CD4-positive, alpha-beta T cell treated with Interferon gamma for 1 hour (primary cell): ENCODE data around the gene C9orf43.
"Not testable (repeated sequence)": the region's sequence is repeated elsewhere in the genome, so short reads cannot be mapped to it uniquely, and the experiment has no call there.

Experiments used
- DNase-seq: peaks from one replicate; pipeline ENCODE4 v3.0.0-alpha.2; 2020

C9orf43 gene, protein sequence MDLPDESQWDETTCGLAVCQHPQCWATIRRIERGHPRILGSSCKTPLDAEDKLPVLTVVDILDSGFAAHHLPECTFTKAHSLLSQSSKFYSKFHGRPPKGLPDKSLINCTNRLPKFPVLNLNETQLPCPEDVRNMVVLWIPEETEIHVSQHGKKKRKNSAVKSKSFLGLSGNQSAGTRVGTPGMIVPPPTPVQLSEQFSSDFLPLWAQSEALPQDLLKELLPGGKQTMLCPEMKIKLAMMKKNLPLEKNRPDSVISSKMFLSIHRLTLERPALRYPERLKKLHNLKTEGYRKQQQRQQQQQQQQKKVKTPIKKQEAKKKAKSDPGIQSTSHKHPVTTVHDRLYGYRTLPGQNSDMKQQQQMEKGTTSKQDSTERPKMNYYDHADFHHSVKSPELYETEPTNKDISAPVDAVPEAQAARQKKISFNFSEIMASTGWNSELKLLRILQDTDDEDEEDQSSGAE

DNA sequence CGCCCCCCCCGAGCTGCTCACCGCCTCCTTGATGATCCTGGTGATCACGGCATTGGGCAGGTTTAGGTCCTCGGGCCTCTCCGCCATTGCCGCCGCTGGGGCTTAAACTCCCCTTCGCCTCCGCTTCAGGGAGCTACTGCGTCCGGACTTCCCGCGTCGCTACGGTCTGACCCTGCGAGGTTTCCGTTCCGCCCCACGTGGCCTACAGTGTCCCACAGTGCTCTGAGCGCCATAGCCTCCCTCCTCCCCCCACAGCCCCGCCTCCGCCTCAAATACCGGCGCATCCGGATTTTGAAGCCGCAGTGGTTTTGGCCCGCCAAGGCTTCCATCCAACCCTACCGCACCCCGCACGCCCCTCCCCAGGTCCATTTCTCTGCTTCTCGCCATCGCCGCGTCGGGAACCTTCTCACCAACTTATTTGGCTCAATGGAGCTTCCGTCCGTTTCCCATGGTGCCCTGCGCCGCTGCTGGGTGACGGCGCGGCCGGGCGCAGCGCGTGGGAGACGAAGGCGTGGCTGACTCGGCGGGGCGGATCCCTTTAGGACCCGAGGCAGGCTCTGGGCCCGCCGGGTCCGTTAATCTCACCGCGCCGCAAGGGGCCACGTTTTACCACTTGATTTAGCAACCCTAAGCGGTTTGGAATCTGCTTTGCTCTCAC is at the start of gene C9orf43, which contains the start of gene POLE3:
C9orf43 (plus strand) TSS at position 541 of the 658 bp plus-strand sequence. CDS start 2,747 bp downstream, outside the sequence.
POLE3 (minus strand) TSS at position 469 of the 658 bp plus-strand sequence; CDS start at position 87, 382 bp downstream.
- peak; percentile 91 for DNase-seq

DNA sequence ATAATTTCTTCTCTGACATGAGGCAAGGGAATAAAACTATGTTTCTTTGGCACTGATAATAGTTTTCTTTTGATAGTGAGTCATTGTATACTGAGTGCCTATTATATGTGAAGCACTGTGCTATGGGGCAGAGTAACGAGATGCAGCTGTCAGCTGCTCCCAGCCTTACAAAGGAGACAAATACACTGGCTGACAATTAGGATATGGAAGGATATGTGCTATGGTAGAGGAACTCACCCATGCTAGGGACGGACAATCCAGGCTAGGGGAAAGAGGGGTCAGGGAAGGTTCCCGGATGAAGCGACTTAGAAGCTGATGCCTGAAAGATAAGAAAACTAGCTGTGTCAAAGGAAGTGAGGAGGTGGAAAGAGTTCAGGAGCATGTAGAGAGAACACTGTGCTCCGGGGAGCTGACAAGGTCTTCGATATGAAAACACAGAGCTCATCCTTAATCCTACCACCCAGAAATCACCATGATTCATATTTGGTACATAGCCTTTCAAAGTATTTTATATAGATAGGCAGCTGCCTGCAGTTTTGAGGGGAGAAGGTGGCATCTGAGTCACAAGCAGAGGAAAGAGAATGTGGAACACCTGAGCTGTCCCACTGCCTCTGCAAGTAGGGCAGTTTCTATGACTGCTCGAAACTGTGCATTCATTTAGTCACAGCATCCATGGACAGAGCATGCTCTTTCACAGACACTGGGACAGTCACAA is 49.1 kb upstream of the C9orf43 start:
- no peak for DNase-seq

DNA sequence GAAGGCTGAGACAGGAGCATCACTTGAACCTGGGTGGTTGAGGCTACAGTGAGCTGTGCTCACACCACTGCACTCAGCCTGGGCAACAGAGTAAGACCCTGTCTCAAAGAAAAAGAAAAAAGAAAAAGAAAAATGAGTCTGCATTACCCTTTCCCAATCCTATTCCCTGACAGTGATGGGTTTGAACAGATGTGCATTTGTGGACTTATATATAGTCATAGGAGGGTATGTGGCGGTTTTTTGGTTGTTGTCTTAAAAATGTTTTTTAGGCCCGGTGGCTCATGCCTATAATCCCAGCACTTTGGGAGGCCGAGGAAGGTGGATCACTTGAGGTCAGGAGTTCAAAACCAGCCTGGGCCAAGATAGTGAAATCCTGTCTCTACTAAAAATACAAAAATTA is 47.2 kb upstream of the C9orf43 start:
- DNase-seq, result no peak

DNA sequence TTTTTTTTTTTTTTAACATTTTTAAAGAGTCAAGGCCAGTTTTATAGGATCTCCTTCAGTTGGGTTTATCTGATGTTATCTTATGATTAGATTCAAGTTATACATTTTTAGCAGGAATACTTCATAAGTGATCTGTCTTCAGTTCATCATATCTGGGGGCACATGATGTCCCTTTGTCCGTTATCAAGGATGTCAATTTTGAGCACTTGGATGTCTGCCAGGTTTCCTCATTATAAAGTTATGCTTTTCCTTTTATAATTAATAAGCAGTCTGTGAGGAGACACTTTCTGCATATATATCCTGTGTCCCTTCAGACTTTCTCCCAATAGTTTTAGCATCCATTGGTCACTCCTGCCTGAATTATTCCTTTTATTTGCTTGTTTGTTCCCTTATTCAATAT is 45.6 kb upstream of the C9orf43 start:
- no peak for DNase-seq

DNA sequence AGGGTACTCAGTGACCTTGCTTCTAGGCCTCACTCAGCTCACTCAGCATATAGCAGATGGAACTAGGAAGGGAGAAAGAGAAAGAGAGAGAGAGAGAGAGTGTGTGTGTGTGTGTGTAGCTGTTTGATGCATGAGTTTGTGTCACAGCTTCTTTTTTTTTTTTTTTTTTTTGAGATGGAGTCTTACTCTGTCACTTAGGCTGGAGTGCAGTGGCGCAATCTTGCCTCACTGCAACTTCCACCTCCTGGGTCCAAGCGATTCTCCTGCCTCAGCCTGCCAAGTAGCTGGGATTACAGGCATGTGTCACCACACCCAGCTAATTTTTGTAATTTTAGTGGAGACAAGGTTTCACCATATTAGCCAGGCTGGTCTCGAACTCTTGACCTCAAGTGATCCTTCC is 44.9 kb upstream of the C9orf43 start:
- DNase-seq, result not testable (repeated sequence)

DNA sequence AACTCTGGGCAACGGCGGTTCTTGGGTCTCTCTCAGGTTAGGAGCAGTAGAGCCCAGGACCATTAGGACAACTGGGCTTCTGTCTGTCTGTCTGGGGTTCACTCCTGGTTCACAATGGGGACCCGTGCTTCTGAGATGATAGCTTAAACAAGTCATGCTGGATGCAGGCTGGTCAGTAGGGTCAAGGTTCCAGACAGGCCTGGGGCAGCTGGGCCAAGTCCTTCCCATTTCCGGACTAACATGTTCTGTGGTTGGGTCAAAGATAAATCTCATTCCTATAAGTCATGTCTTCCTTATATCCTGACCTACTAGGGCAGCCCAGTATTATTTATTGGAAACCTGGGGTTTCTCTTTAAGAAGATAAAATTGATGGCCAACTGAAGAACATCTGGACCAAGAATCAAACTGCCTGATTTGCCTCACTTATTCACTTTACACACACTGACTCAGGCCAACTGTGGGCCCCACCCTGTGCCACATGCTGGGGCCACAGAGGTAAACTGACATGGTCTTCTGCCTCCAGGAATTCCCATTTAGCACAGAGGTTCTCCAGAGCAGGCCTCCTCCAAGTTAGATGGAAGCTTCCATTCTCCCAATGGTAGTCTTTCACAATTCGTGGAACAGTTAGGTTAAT is 42.1 kb upstream of the C9orf43 start:
- DNase-seq, result no peak

DNA sequence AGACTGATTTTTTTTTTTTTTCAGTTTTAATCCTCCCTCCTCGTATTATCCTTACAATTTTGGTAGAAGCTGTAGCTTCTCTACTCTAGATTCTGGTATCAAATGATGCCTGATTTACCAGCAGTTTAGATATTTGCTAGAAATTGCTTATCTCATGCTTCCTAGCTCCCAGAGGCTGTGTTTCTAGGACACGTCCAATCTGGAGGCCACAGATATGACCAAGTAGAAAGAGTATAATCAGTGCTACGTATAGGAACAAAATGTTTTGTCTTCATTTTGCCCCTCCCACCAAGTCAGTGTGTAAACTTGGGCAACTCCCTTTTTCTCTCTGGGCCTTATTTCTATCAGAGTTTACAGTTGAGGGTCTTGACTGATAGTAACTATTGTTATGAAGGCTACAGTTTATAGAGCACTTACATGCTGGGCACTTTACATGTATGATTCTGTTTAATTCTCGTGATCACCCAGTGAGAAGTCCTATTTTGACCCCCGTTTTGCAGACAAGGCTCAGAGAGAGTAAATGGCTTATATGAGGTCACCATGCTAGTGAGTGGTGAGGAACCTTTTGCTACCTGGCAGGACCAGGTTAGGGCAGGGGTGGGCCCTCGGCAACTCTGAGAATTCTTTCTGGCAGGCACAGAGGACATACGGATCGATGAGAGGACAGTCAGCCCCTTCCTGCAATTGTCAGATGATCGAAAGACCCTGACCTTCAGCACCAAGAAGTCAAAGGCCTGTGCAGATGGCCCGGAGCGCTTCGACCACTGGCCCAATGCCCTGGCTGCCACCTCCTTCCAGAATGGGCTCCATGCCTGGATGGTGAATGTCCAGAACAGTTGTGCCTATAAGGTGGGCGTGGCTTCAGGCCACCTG is 41.3 kb upstream of the C9orf43 start:
- DNase-seq, result no peak

DNA sequence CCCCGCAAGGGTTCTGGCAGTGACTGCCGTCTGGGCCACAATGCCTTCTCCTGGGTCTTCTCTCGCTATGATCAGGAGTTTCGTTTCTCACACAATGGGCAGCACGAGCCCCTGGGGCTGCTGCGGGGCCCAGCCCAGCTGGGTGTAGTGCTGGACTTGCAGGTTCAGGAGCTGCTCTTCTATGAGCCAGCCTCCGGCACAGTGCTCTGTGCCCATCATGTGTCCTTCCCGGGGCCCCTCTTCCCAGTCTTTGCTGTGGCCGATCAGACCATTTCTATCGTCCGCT is 40.7 kb upstream of the C9orf43 start:
- no peak for DNase-seq

DNA sequence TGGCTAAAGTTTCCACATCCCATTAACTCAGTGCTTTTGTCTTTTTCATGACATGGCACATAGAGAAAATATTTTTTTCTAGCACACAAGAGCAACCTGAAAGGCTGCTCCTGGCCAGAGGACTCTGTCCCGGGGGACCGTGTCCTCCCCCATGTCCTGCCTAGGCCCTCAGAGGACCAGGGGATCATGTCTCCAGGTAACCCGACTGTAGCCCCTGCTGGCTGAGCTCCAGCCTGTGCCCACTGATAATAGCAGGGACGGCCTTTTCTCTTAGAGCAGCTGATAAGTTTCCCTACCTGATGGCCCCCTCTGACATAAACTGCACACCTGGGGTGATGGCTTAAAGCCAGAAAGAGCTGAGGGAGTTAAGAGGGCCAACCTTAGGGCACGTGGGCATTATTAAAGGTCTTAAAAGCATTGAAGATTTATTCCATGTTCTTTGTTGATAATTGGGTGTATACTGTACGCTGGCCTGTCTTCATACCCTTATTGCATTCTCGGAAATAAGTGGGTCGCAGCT is 39.7 kb upstream of the C9orf43 start:
- no peak for DNase-seq

DNA sequence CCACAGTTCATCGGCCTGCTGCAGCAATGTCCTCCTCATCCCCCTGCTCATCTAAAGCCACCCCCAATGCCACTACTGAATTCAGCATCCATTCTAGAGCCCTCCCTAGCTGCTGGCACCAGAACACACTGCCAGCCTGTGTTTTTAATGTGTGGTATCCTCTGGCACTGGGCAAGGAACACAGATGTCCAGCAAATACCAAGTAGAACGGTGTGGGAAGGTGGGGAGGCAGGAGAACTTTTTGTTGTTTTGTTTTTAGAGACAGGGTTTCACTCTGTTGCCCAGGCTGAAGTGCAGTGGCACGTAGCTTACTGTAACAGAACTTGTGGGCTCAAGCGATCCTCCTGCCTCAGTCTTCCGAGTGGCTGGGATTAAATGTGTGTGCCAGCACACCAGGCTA is 38.5 kb upstream of the C9orf43 start:
- DNase-seq, result no peak

DNA sequence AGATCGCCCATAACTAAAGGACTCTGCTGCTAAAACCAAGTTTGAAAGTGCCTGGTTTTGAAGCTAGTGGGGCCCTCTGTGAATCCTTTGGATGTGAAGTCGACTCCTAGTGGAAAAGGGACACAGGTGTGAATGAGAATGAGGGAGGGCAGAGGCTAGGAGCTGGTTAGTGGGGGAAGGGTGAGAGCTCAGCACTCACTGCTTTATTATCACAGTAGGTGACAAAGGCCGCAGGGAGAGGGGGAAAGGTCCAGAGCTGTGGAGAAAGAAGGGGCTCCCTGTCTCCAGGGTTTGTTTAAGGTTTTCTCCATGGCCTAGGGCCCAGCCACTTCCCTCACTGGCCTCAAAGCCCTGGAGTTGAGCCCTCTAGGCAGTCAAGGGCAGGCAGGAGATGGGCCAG is 37.3 kb upstream of the C9orf43 start:
- DNase-seq, result no peak

DNA sequence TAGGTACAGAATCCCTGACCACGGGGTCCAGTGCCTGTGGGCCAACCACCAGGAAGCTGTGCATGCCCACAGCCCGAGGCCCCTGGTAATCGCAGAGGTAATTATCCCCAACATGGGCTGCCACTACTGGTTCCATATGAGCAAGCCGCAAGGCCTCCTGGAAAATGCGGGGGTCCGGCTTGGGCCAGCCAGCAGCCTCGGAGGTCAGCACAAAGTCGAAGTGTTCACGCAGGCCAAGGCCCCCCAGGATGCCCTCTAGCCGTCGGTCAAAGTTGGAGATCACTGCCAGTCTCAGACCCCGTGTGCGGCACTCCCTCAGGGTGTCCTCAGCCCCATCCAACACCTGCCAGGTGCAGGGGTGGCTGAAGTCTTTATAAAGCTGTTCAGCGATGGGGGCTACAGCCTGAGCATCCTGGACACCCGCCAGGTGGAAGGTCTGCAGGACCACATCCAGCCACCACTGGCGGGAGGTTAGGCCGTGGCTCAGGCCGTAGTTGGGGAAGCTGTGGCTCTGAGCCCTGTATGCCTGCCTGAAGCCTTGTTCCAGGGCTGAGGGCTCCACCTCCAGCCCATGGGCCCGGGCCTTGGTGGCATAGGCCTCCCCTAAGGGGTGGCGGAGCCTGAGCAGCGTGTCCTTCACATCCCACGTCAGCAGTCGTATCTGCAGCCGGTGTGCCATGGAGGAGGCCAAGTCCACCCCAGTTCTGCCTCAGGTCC is 36.7 kb upstream of the C9orf43 start:
- DNase-seq, result no peak

DNA sequence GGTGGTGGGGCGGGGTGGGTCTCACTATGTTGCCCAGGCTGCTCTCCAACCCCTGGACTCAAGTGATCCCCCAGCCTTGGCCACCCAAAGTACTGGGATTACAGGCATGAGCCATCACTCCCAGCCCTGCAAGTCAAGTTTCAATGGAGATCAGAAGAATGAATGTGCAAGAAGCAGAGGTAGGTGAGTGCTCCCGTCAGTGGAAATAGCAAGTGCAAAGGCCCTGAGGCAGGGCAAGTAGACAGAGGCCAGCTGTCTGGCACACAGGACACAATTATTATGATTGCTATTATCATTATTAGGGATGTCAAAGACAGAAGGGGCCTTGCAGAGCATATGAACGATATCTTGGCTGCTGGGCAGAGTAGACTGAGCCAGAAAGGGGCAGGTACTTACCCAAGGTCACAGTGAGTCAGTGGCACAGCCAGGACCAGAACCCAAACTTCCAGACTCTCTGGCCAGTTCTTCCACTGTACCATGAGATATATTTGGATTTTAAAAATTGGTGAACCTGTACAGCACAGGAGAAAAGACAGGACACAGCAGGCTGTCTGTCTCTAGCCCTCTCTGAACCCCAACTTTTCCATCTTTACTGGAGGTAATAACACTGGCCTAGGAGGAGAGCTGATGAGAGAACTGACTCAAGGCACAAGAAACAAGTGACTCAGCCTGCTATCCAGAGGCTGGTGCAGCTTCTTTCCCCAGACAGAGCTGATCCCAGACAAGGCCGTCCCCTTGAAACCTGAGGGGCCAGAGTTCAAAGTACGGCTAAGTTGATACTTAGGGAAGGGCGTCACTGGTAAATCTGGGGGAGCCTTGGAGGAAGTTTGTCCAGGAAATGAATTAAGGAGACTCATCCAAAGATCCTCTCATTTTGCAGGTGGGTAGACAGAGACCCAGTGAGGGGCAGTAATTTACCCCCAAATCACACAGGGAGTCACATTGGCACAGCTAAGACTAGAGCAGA is 35.2 kb upstream of the C9orf43 start:
- no peak for DNase-seq

DNA sequence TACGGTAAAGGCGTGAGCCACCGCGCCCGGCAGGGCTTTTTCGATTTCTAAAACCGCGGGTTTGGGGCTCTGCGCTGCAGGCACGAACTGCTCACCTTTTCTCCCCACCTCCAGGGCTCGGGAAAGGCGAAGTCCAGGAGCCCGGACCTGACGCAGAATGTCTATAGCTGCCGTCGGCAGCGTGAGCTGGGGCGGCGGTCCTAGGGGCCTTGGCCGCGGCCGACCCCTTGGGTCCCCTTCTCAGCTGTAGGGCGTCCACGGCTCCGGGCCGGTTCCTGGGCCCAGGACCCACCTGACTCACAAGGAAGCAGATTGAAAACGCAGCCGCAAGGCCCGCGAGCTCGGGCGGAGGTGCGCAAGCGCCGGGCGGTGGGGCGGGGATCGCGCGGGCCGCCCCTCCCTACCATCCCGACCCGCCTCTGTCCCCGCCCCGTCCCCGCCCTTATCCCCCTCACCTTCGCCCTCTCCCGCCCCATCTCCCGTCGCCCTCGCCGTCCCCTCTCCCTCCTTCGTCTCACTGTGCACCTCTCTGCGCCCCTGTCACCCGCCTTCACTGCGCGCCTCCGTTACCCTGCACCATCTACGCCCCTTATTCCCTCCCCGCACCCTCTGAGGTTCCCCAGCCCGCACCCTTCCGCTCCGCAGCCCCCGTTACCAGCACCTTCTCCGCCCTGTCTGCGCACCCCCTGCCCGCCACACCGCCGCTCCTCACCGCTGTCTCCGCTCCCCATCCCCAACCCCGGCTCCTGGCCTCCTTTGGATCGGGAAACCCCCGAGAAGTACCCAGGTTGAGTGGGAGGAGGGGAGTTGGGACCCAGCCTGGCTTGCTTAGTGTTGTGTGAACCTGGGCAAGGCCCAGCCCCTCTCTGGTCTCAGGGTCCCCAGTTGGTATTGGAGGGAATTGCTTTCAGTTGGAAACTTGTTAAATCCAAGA is 33.6 kb upstream of the C9orf43 start, which contains the start of gene HDHD3:
HDHD3 (minus strand) TSS at position 353 of the 934 bp plus-strand sequence. CDS start 2,632 bp downstream, outside the sequence.
- DNase-seq, result peak; percentile 79

DNA sequence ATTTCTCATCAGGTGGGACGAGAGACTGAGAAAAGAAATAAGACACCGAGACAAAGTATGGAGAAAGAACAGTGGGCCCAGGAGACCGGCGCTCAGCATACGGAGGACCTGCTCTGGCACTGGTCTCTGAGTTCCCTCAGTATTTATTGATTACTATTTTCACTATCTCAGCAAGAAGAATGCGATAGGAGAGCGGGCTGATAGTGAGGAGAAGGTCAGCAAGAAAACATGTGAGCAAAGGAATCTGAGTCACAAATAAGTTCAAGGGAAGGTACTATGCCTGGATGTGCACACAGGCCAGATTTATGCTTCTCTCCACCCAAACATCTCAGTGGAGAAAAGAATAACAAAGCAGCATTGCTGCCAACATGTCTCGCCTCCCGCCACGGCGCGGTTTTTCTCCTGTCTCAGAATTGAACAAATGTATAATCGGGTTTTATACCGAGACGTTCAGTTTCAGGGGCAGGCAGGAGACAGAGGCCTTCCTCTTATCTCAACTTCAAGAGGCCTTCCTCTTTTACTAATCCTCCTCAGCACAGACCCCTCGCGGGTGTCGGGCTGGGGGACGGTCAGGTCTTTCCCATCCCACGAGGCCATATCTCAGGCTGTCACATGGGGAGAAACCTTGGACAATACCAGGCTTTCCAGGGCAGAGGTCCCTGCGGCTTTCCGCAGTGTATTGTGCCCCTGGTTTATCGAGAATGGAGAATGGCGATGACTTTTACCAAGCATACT is 31.3 kb upstream of the C9orf43 start:
- not testable (repeated sequence) for DNase-seq

DNA sequence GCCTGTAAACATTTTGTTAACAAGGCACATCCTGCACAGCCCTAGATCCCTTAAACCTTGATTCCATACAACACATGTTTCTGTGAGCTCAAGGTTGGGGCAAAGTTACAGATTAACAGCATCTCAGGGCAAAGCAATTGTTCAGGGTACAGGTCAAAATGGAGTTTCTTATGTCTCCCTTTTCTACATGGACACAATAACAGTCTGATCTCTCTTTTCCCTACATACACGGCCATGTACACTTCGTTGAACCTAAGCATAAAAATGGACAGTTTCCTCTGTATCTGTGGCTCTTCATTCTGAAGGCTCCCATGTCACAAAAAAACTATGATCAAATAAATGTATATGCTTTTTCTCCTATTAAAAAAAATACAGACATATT is 30.7 kb upstream of the C9orf43 start:
- not testable (repeated sequence) for DNase-seq

DNA sequence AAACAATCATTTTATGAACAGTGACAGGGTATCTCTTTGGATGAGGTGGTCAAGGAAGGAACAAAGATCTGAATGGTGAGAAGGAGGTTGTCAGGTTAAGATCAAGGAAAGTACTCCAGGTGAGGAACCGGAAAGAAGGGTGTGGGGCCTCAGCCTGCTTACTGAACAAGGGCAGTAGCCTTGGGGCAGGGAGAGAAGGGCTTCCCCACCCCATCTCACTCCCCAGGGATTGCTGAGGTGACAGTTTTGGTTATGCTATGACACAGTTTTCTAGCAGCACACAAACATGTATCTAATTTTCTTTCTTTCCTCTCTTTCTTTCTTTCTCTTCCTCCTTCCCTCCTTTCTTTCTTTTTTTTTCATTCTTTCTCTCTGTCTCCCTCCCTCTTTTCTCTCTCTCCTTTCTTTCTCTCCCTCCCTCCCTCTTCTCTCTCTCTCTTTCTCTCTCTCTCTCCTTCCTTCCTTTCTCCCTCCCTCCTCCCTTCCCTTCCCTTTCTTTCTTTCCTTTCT is 29.6 kb upstream of the C9orf43 start:
- DNase-seq, result no peak

DNA sequence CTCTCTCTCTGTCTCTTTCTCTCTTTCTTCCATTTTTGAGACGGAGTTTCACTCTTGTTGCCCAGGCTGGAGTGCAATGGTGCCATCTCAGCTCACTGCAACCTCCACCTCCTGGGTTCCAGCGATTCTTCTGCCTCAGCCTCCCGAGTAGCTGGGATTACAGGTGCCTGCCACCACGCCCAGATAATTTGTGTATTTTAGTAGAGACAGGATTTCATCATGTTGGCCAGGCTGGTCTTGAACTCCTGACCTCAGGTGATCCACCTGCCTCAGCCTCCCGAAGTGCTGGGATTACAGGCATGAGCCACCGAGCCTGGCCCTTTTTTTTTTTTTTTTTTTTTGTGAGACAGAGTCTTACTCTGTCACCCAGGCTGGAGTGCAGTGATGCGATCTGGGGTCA is 29.1 kb upstream of the C9orf43 start:
- DNase-seq, result not testable (repeated sequence)
